Suprapubic skin (tissue), 4 donors: Measurements from ENCODE around the gene POTEF. TPM values are rescaled to one million over a fixed set of nuclear protein-coding genes. Genes with fewer than 3 reads are reported as not detected.
"Not testable (repeated sequence)": the region's sequence is repeated elsewhere in the genome, so short reads cannot be mapped to it uniquely, and the experiment has no call there.

Experiments used
- DNase-seq, 2 donors: peaks; one replicate each; pipeline ENCODE4 v3.0.0-alpha.2; 2019; ENCODE audit warnings: low spot score in 2 of 2
- H3K27ac ChIP-seq: fragments of 200-600 bp; sonication (generic); one replicate; pipeline ENCODE4 v1.5.1; 2019
- H3K27me3 ChIP-seq: fragments of 200-600 bp; sonication (generic); one replicate; pipeline ENCODE4 v1.5.1; 2019
- H3K36me3 ChIP-seq: fragments of 200-600 bp; sonication (generic); one replicate; pipeline ENCODE4 v1.5.1; 2019
- H3K4me1 ChIP-seq: fragments of 200-600 bp; sonication (generic); one replicate; pipeline ENCODE4 v1.5.1; 2019
- H3K4me3 ChIP-seq: fragments of 200-600 bp; sonication (generic); one replicate; pipeline ENCODE4 v1.5.1; 2019; ENCODE audit warnings: mild to moderate bottlenecking
- H3K9me3 ChIP-seq: fragments of 200-600 bp; sonication (generic); one replicate; pipeline ENCODE4 v1.5.1; 2019
- EP300 ChIP-seq: sonication (generic); formaldehyde crosslinking; IDR thresholded peaks from one replicate; pipeline ENCODE4 v1.6.1; 2017; ENCODE audit warnings: antibody characterized with exemption
- POLR2A ChIP-seq, 2 donors: fragments of 450-650 bp; IDR thresholded peaks; one replicate each; pipeline ENCODE4 v1.6.1; 2017; ENCODE audit warnings: antibody characterized with exemption in 2 of 2, mild to moderate bottlenecking in 2 of 2, moderate library complexity in 2 of 2
- POLR2AphosphoS5 ChIP-seq, 3 donors: sonication (generic); formaldehyde crosslinking; IDR thresholded peaks; one replicate each; pipeline ENCODE4 v1.6.1; 2017; ENCODE audit warnings: antibody characterized with exemption in 3 of 3
- WGBS: methylation state at CpG from one replicate; pipeline ENCODE4 v1.1.5; 2018; 5-methylcytosine and 5-hydroxymethylcytosine counted together
- total RNA-seq, 4 donors: library from RNA; depleted of rRNA; stranded (reverse); fragments of >200 nt; gene quantifications; one replicate each; pipeline ENCODE4 v1.1.0, GENCODE V29; 2016
- TF ChIP-seq, protein P1 (sequence below), 2 donors: fragments of 200-600 bp in 1 of 2; fragments of 450-650 bp in 1 of 2; sonication (generic) in 1 of 2; IDR thresholded peaks; one replicate each; pipeline ENCODE4 v1.5.1; 2016 to 2019; ENCODE audit warnings: antibody characterized with exemption in 2 of 2, mild to moderate bottlenecking in 1 of 2, moderate library complexity in 1 of 2

The POTEF gene
- total RNA-seq, 4 donors from 2014 or later: not detected

DNA sequence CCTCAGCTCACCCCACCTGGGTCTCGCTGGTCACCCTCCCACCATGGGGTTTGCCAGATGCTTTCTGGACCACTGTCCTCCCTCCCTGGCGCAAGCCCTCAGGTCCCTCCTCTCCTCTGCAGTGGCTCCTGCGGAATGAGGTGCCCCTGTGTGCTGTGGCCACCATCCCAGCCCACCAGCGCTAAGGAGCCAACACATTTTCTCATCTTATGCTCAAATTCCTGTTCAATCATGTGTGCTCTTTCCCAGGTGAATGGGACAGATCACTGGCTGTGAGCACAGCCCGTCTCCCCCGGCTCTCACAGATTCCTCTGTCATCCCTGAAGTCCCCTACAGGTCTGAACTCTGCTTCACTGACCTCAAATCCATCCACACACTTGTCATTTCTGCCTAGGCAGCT lies 31.1 kb upstream of the POTEF start:
- TF ChIP-seq POLR2A (IDR thresholded peaks at IDR 0.05): no peak
- TF ChIP-seq, protein P1, sequence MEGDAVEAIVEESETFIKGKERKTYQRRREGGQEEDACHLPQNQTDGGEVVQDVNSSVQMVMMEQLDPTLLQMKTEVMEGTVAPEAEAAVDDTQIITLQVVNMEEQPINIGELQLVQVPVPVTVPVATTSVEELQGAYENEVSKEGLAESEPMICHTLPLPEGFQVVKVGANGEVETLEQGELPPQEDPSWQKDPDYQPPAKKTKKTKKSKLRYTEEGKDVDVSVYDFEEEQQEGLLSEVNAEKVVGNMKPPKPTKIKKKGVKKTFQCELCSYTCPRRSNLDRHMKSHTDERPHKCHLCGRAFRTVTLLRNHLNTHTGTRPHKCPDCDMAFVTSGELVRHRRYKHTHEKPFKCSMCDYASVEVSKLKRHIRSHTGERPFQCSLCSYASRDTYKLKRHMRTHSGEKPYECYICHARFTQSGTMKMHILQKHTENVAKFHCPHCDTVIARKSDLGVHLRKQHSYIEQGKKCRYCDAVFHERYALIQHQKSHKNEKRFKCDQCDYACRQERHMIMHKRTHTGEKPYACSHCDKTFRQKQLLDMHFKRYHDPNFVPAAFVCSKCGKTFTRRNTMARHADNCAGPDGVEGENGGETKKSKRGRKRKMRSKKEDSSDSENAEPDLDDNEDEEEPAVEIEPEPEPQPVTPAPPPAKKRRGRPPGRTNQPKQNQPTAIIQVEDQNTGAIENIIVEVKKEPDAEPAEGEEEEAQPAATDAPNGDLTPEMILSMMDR (IDR thresholded peaks at IDR 0.05): no peak
- TF ChIP-seq POLR2AphosphoS5 (IDR thresholded peaks at IDR 0.05): no peak
- TF ChIP-seq EP300: no peak
- Histone ChIP-seq H3K4me1 (no peaks in the 10 kb centered on the region), H3K9me3 (no peaks in the 10 kb centered on the region), H3K4me3 (no peak overlapping the region), H3K27ac (no peak overlapping the region), H3K27me3 (no peaks in the 10 kb centered on the region), H3K36me3 (peaks cover 69% of the 10 kb centered on the region)
- WGBS: 98% methylated on average over 6 of the region's 6 CpGs
- DNase-seq: no peak

DNA sequence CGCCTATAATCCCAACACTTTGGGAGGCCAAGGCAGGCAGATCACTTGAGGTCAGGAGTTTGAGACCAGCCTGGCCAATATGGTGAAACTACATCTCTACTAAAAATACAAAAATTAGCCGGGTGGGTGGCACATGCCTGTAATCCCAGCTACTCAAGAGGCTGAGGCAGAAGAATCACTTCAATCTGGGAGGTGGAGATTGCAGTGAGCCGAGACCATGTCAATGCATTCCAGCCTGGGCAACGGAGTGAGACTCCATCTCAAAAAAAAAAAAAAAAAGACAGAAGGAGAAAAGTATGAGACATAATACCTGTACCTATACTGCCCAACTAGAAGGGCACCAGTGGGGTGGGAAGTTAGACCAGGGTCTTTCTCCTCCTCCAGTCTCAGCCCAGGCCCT lies 30.4 kb upstream of the POTEF start:
- H3K36me3 ChIP-seq: peaks cover 70% of the 10 kb centered on the region
- not testable (repeated sequence) for H3K27me3 ChIP-seq, DNase-seq, H3K9me3 ChIP-seq, H3K4me3 ChIP-seq, H3K4me1 ChIP-seq, H3K27ac ChIP-seq
- WGBS: 95% methylated on average over 4 of the region's 4 CpGs

DNA sequence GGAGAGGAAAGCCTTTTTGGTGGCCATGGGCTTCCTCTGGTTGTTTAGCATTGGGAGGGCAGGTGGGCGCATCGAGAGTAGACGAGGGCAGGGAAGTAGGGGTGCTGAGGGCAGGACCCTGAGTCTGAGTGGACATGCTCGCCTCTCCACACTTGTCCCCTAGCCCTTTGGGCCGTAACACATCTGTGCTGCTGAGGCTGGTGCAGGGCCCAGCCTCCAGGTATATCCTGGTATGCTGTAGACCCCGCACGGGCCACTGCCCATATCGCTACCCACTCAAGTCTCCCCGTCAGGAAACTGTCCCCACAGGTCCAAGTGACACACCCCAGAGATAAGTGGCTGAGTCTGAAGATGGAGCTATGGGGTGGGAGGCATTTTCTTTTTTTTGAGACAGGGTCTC lies 29.6 kb upstream of the POTEF start:
- Histone ChIP-seq H3K27me3 (no peaks in the 10 kb centered on the region), H3K27ac (no peak overlapping the region), H3K4me1 (no peaks in the 10 kb centered on the region), H3K36me3 (peaks cover 70% of the 10 kb centered on the region), H3K4me3 (no peak overlapping the region), H3K9me3 (no peaks in the 10 kb centered on the region)
- DNase-seq: no peak
- 94% methylated on average over 9 of the region's 9 CpGs for WGBS
- TF ChIP-seq, protein P1 (IDR thresholded peaks at IDR 0.05): no peak
- TF ChIP-seq EP300 (no peak), POLR2AphosphoS5 (IDR thresholded peaks at IDR 0.05) (no peak), POLR2A (IDR thresholded peaks at IDR 0.05) (no peak)

DNA sequence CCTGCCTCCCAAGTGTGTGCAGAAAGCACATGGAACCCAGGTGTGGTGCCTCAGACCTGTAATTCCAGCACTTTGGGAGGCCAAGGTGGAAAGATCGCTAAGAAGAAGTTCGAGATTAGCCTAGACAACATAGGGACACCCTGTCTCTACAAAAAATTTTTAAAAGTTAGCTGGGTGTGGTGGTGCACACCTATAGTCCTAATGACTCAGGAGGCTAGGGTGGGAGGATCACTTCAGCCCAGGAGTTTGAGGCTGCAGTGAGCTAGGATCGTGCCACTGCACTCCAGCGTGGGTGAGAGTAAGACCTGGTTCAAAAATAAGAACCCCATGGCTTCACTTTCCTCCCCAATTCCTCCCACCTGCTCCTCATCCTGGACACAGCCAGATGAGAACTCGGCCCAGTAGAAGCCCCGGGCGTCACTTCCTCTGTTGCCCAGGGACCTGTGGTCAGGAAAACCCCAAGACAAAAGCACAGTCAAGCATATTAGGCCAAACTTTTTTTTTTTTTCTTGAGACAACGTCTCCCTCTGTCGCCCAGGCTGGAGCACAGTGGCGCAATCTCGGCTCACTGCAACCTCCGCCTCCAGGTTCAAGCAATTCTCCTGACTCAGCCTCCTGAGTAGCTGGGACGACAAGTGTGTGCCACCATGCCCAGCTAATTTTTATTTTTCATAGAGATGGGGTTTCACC lies 28.9 kb upstream of the POTEF start:
- H3K36me3 ChIP-seq: peaks cover 69% of the 10 kb centered on the region

DNA sequence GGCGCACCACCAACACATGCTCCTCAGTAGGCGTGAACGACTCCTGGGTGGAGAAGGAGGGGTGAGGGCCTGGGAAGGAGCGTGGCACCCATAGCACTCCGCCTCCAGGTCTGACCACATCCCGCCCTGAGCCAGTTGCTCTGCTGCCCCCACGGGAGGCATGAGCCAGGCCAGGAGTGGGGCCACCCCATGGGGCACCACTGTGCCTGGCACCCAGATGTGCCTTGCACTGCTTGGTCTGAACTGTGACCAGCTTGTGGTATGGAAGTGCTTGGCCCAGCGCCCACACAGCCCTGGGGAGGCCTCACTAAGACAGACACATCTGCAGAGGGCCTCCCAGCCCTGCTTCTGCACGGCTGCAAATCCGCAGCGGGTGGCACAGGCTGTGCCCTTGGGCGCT lies 28.3 kb upstream of the POTEF start:
- DNase-seq, H3K4me1 ChIP-seq, H3K27me3 ChIP-seq, H3K4me3 ChIP-seq, H3K27ac ChIP-seq, H3K9me3 ChIP-seq: not testable (repeated sequence)
- peaks cover 69% of the 10 kb centered on the region for H3K36me3 ChIP-seq
- 82% methylated on average over 8 of the region's 12 CpGs for WGBS

More for the DNA sequence above, 28.9 kb upstream of the POTEF start:
- not testable (repeated sequence) for H3K9me3 ChIP-seq, H3K4me3 ChIP-seq, H3K27ac ChIP-seq, DNase-seq, H3K4me1 ChIP-seq, H3K27me3 ChIP-seq
- WGBS: 77% methylated on average over 13 of the region's 13 CpGs

DNA sequence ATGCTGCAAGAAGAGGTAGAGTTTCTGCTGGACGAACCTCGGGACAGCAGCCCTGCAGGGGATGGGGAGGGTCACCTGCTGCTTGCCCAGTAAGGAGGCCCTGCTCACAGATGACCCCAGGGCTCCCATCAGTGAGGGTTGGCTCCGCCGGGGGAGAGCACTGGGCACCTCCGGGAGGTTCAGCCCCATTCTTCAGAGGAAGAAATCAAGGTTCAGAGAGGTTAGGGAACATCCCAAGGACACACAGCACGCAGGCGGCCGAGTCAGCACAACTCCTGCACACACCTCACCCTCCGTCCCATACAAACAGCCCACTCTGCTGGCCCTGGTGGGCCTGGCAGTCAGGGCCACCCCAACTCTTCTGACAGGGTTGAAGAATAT lies 27.6 kb upstream of the POTEF start:
- WGBS: 100% methylated on average over 1 of the region's 9 CpGs
- TF ChIP-seq, protein P1 (IDR thresholded peaks at IDR 0.05): no peak
- TF ChIP-seq POLR2A (IDR thresholded peaks at IDR 0.05) (no peak), POLR2AphosphoS5 (IDR thresholded peaks at IDR 0.05) (no peak), EP300 (no peak)
- no peak overlapping the region for H3K27ac ChIP-seq
- H3K4me3 ChIP-seq: no peak overlapping the region
- H3K27me3 ChIP-seq: no peaks in the 10 kb centered on the region
- no peak for DNase-seq
- no peaks in the 10 kb centered on the region for H3K4me1 ChIP-seq
- H3K9me3 ChIP-seq: no peaks in the 10 kb centered on the region
- peaks cover 76% of the 10 kb centered on the region for H3K36me3 ChIP-seq
